NCI-H1092 treated with DMSO at 0.1 percent for 48 hours (cell line): Measurements from ENCODE around the gene CDH23.

Source experiments
- DNase-seq: peaks from one replicate; lab custom pipeline; 2025; lab: John Stamatoyannopoulos, UW

Gene CDH23

DNA sequence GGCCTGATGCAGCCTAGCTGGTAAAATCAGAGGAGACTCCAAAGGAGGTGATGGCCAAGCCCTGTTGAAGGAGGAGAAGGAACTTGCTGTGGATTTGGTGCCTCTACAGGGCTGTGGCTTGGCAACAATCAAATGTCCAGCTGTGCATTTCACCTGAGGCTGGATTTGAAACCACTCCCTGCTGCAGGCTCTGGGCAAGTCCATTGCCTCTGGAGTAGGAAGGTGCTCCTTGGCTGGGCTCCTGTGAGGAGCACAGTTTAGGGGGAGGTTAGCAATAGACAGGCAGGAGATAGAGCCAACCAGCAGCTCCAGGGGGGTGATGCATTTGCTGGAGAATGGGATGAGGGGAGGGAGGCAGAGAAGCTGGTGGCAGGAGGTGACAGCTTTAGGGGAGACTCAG lies 26.5 kb downstream of the CDH23 start:
- no peak for DNase-seq

GRCh38 chr10:71423901-71424300 lies 27.2 kb downstream of the CDH23 start:
- no peak for DNase-seq

DNA sequence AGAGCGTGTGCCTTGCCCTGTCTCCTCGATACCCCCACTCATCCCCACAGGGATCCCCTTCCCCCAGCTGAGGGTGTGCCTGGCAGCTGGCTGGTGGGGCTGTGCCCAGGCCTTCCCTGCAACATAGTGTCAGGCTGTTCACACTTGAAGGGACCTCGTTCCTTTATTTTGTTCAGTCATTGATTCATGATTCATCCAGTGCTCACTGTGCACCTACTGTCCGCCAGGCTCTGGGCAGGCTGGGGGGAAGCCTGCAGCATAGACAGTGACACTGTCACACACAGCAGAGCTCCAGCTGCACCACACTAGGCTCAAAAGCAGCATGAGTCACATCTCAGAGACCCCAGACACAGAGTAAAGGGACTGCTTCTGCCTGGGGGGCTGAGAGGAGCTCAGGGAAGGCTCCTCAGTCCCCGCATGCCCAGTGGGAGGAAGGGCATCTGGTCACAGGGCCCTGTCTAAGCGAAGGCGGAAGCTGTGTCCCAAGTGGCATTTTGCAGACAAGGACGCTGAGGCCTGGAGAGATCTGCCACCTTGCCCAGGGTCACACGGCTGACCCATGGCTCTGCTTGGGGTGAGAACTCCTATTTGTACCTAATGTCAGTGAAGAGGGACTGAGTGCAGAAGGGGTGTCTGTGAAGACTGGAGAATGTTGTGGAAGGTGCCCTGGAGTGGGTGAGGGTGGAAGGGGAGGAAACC lies 27.9 kb downstream of the CDH23 start:
- DNase-seq = no peak

DNA sequence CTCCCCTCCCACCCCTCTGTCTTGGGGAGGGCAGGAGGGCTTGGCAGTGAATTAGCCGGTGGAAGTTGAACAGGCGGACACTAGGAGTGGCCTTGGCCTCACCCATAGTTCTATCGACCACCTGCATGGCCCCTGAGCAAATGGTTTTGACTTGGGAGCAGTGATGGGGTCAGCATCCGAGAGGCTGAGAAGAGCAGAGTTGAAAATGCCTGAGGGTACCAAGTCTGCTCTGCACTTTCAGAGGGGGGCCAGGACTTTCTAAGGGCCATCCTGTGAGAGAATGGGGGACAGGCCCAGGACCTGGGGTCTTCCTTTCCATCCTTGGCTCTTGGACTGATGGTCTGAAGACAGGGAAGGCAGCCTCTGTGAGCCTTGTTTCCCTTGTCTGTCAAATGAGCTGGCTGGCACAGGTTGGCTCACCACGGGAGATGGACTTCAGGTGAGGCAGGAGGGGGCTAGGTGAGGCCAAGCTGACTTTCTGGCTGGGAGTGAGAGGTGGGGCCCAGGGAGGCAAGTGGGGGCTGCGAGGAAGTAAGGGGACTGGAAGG lies 29.4 kb downstream of the CDH23 start:
- no peak for DNase-seq

GRCh38 chr10:71427246-71427645 lies 30.5 kb downstream of the CDH23 start:
- DNase-seq = no peak

GRCh38 chr10:71429304-71429703 lies 32.6 kb downstream of the CDH23 start:
- DNase-seq = no peak

DNA sequence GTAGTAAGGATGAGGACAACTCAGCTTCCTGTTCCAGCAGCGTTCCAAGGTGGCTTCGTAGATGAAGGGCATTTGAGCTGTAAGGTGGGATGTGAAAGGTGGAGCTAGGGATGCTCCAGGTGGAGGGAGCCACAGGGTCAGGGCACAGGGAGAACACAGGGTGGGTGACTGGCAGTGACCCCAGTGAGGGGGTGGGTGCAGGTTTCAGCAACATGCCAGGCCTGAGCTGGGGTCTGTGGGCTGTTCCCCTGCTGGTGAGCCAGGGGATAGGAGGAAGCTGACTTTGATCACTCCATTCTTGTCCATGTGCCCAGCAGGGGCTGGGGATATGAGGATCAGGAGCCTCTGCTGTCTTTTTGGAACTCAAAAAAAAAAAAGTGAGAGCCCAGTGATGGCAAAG lies 33.2 kb downstream of the CDH23 start:
- DNase-seq = no peak

- DNase-seq = peak; percentile 22
These were observed 34.8 kb downstream of the CDH23 start for GRCh38 chr10:71431239-71432100.

GRCh38 chr10:71432101-71432905 lies 35.6 kb downstream of the CDH23 start:
- no peak for DNase-seq

DNA sequence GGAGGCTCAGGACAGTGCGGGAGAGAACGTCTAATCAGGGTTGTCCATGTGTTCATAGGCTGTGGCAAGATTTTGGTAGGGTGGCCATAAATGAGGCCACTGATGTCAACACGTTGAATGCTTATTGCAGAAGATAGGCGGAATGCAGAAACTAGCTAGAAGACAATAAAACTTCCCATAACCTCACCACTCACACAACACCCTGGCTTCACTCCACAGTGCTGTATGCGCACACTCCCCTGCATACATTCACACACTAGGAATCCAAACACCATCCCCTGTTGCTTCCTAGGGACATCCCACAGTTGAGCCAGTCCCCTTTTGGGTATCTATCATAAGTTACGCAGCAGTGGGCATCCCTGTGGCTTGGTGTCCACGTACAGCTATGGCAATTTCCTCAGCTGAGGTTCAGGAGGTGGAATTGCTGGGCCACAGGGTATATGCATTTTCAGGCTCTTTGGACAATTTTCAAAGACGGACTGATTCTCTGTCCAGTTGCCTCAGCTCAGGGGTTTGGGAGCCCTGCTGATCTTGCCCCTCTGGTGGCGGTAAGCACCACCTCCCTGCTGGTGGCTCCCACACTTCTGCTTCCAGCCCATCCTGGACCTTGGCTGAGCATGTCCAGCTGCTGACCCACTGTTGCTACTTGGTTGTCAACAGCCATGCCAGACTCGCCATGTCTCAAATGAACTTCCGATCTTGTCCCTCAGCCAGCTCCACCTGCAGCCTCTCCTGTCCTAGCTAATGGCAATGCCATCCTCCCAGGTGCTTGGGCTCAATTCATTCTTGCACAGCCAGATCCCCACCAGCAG lies 36.4 kb downstream of the CDH23 start:
- DNase-seq = no peak

GRCh38 chr10:71433768-71434744 lies 37.3 kb downstream of the CDH23 start:
- DNase-seq = no peak

DNA sequence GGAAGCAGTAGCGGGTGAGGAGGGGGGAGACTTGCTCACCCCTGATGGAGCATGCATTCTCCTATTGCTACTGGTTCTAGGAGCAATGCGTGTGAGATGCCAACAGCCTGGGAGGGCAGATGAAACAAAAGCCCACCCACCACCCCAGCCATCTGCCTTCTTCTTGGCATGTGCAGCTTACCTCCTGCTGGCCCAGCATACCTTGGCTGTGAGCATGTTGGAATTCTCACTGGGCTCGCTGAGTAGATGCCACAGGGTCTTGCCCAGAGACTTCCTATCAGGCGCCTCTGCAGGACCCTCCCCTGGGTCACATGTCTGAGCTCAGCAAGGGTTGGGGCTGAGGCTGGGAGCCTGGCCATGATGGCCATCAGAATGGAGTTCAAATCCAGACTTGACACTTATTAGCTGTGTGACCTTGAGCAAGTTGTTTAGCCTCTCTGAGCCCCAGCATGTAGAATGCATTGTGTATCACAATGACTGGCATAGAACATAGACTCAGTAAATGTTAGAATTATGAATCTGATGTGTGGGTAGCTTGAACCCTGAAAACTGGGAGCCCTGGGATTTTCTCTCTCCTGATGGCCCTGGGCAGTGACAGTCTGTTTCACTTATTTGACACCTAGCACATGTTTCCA lies 38.2 kb downstream of the CDH23 start:
- DNase-seq = no peak

DNA sequence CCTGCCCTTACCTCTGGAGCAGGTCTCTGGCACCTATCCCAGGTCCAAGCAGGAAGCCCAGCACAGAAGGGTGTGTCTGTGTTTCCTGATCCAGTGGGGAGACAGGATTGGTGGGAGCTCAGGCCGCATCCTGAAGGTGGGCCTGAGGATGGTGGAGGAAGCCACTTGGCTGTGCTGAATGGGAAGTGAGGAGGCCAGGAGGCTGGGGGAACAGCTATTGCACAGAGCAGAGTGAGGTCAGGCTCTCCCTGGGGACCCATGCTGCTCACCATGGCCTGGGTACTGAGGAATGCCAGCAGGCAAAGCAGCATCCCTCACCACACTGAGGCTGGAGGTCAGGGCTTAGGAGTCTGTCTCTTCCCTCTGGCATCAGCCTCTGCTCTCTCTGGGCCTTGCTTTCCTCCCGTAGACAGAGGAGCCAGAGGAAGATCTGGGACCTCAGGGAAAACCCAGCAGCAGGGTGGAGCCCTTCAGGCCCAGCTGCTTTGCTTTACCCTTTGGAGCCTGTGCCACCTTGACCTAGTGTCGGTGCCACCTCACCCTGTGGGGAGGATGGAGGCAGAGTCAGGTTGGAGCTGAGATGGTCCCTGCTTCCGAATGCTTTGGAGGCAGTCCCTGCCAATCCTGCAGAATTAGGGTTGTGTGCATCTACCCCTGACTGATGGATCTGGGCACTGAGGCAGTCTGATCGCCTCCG lies 39.0 kb downstream of the CDH23 start:
- no peak for DNase-seq

- DNase-seq = no peak
These were observed 39.8 kb downstream of the CDH23 start for GRCh38 chr10:71436268-71437125.

DNA sequence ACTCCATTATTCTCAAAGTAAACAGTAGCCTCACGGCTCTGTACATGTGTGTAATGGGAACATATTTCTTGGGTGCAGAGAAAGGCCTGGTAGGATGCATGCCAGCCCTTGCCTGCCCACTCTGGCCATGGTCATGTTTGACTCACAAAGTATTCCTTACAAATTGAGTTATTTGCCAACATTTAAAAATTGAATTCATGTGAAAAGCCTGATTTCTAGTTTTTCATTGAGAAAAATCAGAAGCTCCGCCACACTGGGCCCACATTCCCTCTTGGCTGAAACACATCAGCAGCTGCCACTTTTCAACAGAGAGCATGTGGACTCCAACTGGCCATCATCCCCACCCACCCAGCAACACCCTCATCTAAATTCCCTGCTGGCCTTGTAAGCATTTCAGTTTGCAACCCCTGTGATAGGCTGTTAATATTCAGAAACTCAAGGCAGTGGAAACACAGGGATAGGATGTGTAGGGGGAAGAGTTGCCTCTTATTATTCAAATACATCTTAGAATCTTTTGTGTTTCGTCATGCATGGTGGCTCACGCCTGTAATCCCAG lies 40.9 kb downstream of the CDH23 start:
- DNase-seq = no peak

- DNase-seq = no peak
These were observed 42.0 kb downstream of the CDH23 start for GRCh38 chr10:71438761-71439160.

- no peak for DNase-seq
These were observed 43.1 kb downstream of the CDH23 start for GRCh38 chr10:71439670-71440425.
